Activated CD4-positive, alpha-beta memory T cell treated with anti-CD3 and anti-CD28 coated beads, Interleukin-2, amount 10 ng/mL, durations not matched to agents 7 days and 5 days (primary cell): ENCODE results near the gene PLD1. TPM values are rescaled to one million over a fixed set of nuclear protein-coding genes. Genes with fewer than 3 reads are reported as not detected.

Source experiments
- CTCF ChIA-PET: fragments of 350-600 bp; sonication (Branson Sonifier 250); formaldehyde crosslinking; loops from one replicate; lab custom pipeline; 2021; ENCODE audit warnings: antibody characterized with exemption, inconsistent platforms; lab: Charles Lee
- POLR2A ChIA-PET: fragments of 350-600 bp; sonication (Branson Sonifier 250); formaldehyde crosslinking; loops from one replicate; lab custom pipeline; 2021; ENCODE audit warnings: antibody characterized with exemption; lab: Charles Lee
- DNase-seq: peaks from one replicate; pipeline ENCODE4 v3.0.0-alpha.2; 2020
- H3K27ac Mint-ChIP-seq: one replicate; pipeline ENCODE4 v1.8.0; 2021; ENCODE audit warnings: mild to moderate bottlenecking, mixed read lengths
- H3K27me3 Mint-ChIP-seq: one replicate; pipeline ENCODE4 v1.8.0; 2021; ENCODE audit warnings: mixed read lengths
- H3K36me3 Mint-ChIP-seq: one replicate; pipeline ENCODE4 v1.8.0; 2021; ENCODE audit warnings: low read depth, mixed read lengths
- H3K4me1 Mint-ChIP-seq: one replicate; pipeline ENCODE4 v1.8.0; 2021; ENCODE audit warnings: mixed read lengths
- H3K4me3 Mint-ChIP-seq: one replicate; pipeline ENCODE4 v1.8.0; 2021; ENCODE audit warnings: mild to moderate bottlenecking, mixed read lengths
- H3K9me3 Mint-ChIP-seq: one replicate; pipeline ENCODE4 v1.8.0; 2021; ENCODE audit warnings: mixed read lengths
- total RNA-seq, 2 experiments: library from RNA; stranded (reverse); gene quantifications; one replicate each; pipeline ENCODE4 v1.2.3, GENCODE V29; 2021

PLD1 gene
- total RNA-seq, 2 experiments from 2014 or later = 3.1 to 4.1 TPM

DNA sequence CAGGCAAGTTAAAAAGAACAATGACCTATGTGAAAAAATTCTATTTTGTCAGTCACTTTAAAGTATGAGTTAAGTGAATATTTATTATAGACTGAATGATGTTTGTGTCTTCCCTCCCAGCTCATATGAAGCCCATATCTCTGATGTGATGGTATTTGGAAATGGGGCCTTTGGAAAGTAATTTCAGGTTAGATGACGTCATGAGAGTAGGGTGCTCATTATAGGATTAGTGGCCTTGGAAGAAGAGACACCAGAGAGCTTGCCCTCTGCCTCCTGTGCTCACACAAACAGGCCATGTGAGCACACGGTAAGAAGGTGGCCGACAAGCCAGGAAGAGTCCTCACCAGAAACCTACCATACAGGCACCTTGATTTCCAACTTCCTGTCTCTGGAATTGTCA, 211.3 kb downstream of the PLD1 start:
- no peaks in the 10 kb centered on the region for H3K9me3 Mint-ChIP-seq
- no peak overlapping the region for H3K27ac Mint-ChIP-seq
- no peak for DNase-seq
- no peak overlapping the region for H3K4me3 Mint-ChIP-seq
- H3K27me3 Mint-ChIP-seq = peaks cover 1% of the 10 kb centered on the region
- H3K36me3 Mint-ChIP-seq = no peaks in the 10 kb centered on the region
- ChIA-PET POLR2A (no interaction called here), CTCF (no interaction called here)
- H3K4me1 Mint-ChIP-seq = no peaks in the 10 kb centered on the region

DNA sequence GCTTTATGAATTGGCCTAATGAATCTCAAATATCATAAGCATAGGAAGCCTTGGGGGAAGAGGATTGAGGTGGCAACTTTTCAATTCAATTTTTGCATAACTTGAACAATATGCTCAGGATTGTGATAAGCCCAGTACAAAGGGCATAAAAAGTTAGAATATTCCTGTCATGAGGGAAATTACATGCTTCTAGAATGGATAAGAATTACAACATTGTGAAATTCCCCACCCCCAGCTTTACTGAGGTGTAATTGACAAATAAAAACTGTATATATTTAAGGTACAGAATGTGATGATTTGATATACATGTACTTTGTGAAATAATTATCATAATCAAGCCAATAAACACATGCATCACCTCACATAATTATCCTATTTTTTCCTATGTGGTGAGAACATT, 217.5 kb downstream of the PLD1 start:
- CTCF ChIA-PET = no interaction called here
- POLR2A ChIA-PET = no interaction called here
- no peaks in the 10 kb centered on the region for H3K4me1 Mint-ChIP-seq
- H3K9me3 Mint-ChIP-seq = no peaks in the 10 kb centered on the region
- no peak overlapping the region for H3K27ac Mint-ChIP-seq
- DNase-seq = no peak
- no peaks in the 10 kb centered on the region for H3K36me3 Mint-ChIP-seq
- peaks cover 4% of the 10 kb centered on the region for H3K27me3 Mint-ChIP-seq
- no peak overlapping the region for H3K4me3 Mint-ChIP-seq

DNA sequence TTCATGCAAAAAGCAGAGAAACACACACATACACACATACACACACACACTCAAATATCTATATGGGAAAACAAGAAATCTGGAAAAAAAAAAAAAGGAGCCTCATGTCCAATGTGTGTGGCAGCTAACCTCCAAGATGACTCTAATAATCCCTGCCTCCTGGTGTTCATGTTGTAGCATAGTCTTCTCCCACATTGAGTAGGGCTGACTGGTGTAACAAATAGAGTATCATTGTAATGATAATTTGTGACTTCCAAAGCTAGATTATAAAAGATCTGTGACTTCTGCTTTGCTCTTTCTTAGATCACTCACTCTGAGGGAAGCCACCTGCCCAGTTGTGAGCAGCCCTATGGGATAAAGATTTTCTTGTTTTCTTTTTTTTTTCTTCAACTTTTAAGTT, 219.2 kb downstream of the PLD1 start:
- no peak overlapping the region for H3K4me3 Mint-ChIP-seq
- no peaks in the 10 kb centered on the region for H3K4me1 Mint-ChIP-seq
- ChIA-PET CTCF (no interaction called here), POLR2A (no interaction called here)
- H3K9me3 Mint-ChIP-seq = no peaks in the 10 kb centered on the region
- H3K27me3 Mint-ChIP-seq = peaks cover 9% of the 10 kb centered on the region
- H3K27ac Mint-ChIP-seq = no peak overlapping the region
- H3K36me3 Mint-ChIP-seq = no peaks in the 10 kb centered on the region
- DNase-seq = no peak

DNA sequence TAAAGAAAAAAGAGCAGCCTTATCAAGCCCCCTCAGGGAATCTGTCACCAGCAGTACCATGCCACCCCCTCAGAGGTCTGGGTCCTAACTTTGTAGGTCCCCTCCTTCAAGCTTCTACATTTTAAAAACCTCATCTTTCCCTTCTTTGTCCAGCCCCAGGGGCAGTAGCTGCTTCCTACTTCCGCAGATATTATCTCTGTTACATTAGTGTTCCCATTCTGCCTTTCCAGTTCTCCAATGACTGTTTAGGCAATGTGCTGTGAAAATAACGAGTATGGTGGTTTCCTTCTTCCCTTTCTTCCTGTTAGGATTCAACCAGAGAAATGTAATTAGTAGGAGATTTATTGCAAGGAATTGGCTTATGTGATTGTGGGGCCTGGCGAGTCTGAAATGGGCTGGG, 224.0 kb downstream of the PLD1 start:
- Mint-ChIP-seq H3K9me3 (no peaks in the 10 kb centered on the region), H3K36me3 (no peaks in the 10 kb centered on the region), H3K4me1 (no peaks in the 10 kb centered on the region), H3K27me3 (peaks cover 7% of the 10 kb centered on the region), H3K4me3 (no peak overlapping the region), H3K27ac (no peak overlapping the region)
- no peak for DNase-seq
- POLR2A ChIA-PET = no interaction called here
- CTCF ChIA-PET = no interaction called here

DNA sequence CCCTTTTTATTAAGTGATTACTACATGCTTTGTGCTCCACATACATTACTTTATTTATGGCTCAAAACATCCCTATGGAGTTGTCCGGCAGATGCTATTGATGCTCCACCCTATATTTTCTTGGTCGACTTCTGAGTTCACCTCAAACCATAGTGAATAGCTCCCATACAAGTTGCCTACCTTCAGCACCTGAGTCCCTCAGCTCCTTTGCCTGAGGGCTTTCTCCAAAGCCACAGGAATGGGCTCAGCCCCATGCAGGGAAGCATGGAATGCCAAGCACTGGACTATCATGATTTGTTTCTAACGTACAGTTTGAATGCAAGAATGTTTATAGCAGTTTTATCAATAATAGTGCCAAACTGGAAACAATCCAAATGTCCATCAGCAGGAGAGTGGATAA, 225.2 kb downstream of the PLD1 start:
- Mint-ChIP-seq H3K4me3 (no peak overlapping the region), H3K9me3 (no peaks in the 10 kb centered on the region), H3K27me3 (peaks cover 7% of the 10 kb centered on the region), H3K36me3 (no peaks in the 10 kb centered on the region), H3K4me1 (no peaks in the 10 kb centered on the region), H3K27ac (no peak overlapping the region)
- ChIA-PET POLR2A (no interaction called here), CTCF (no interaction called here)
- no peak for DNase-seq

DNA sequence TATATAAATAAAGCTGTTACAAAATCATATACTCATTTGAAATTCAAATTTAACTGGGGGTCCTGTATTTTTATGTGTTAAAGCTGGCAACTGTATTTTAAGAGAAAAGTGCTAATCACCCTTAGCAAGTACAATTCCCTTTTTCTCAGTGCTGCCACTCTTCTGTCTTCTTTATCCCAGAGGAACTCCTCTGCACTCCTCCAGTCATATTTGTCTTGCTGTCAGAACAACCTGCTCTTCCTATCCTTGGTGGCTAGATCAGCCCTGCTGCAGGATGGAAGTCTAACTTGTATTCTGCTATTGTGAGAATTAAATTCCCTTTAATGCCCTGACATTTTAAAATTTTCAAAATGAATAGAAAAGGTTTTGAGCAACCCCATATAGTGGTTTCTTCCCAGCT, 226.2 kb downstream of the PLD1 start:
- Mint-ChIP-seq H3K36me3 (no peaks in the 10 kb centered on the region), H3K9me3 (no peaks in the 10 kb centered on the region), H3K27me3 (peaks cover 7% of the 10 kb centered on the region), H3K4me1 (no peaks in the 10 kb centered on the region), H3K4me3 (no peak overlapping the region), H3K27ac (no peak overlapping the region)
- CTCF ChIA-PET = no interaction called here
- DNase-seq = no peak
- POLR2A ChIA-PET = no interaction called here

DNA sequence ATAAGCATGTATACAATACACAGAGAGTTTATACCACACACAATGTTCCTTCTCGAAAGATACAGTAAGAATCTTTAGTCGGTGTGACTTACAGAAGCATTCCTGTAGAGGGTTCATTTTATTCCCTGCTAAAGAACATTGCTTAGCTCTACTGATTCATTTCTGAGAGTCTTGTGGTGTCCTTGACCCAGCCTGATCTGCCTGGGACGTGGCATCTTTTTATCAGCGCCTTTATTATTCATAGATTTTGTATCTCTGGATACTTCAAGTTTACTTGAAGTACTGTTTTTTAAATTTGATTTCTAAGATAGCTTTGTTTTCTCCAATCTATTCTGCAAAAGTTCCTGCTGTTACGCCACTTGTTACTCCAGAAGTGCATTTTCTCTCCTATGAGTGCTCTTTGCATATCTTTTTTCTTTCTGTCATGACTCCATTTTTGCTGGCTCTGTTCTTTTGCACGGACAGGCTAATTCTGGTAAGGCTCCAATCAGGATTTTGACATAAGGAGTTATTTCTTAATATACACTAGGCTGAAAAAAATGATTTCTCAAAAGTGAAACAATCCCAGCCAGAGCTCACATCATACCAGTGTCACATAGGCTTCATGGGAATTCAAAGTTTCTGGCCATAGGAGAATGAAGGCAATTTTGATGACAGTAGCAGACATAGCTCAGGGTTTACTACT, 235.6 kb downstream of the PLD1 start:
- no peaks in the 10 kb centered on the region for H3K4me1 Mint-ChIP-seq
- H3K27me3 Mint-ChIP-seq = peaks cover 20% of the 10 kb centered on the region
- H3K4me3 Mint-ChIP-seq = no peak overlapping the region
- POLR2A ChIA-PET = no interaction called here
- H3K9me3 Mint-ChIP-seq = no peaks in the 10 kb centered on the region
- CTCF ChIA-PET = interaction anchor here (0.5 to 1.6 kb wide), 4 partner anchors 9 to 902 kb away, joined by 4 to 7 read pairs (median 4); no protein-coding TSS in a partner anchor
- H3K36me3 Mint-ChIP-seq = no peaks in the 10 kb centered on the region
- DNase-seq = no peak
- no peak overlapping the region for H3K27ac Mint-ChIP-seq

DNA sequence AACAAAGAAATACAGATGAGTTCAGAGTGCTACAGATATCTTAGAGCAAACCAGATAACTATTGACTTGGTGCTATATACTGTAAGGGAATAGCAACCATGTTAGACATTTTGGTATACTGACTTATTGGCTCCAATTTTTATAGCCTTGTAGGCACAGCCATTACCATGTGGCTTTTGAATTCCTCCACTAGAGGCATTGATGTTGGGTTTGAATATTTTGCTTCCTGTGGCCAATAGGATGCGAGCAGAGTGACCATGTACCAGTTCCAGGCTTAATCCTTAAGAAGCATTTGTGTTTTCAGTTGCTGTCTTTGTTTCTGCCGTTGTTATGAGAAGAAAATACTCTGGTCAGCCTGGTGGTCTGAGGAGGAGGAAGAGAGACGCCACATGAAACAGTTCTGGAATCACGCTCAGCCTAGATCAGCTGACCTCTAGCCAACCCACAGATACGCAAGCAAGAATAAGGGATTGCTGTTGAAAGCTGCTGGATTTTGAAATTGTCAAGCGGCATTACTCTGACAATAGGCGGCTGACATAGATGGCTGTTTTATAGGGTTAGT, 240.6 kb downstream of the PLD1 start:
- DNase-seq = no peak
- ChIA-PET POLR2A (interaction anchor here (1.0 kb wide), 1 partner anchor 107 kb away, joined by 3 read pairs; no protein-coding TSS in a partner anchor), CTCF (no interaction called here)
- Mint-ChIP-seq H3K9me3 (no peaks in the 10 kb centered on the region), H3K4me1 (peaks cover 6% of the 10 kb centered on the region), H3K36me3 (no peaks in the 10 kb centered on the region), H3K27me3 (peaks cover 16% of the 10 kb centered on the region), H3K4me3 (no peak overlapping the region), H3K27ac (no peak overlapping the region)

DNA sequence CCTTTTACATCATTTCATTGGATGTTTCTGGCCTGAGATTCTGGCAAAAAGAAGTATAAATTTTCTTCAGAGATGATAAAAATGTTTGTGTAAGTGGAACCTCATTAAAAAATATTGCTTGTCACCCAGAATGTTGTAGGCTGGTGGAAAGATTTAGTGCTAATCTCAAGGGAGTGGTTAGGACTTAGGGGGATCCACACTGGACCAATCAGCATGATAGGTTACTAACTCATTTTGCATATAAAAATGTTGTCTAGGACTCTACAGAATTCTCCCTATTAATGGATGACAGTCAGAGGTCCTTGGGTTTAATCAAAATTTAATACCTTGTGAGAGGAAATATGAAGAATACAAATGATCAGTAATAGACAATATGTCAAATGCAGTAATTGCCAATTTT, 241.5 kb downstream of the PLD1 start:
- ChIA-PET CTCF (interaction anchor here (0.7 kb wide), 1 partner anchor 382 kb away, joined by 3 read pairs; no protein-coding TSS in a partner anchor), POLR2A (no interaction called here)
- Mint-ChIP-seq H3K36me3 (no peaks in the 10 kb centered on the region), H3K4me1 (peaks cover 9% of the 10 kb centered on the region), H3K9me3 (no peaks in the 10 kb centered on the region), H3K4me3 (no peak overlapping the region), H3K27me3 (peaks cover 16% of the 10 kb centered on the region), H3K27ac (no peak overlapping the region)
- no peak for DNase-seq

DNA sequence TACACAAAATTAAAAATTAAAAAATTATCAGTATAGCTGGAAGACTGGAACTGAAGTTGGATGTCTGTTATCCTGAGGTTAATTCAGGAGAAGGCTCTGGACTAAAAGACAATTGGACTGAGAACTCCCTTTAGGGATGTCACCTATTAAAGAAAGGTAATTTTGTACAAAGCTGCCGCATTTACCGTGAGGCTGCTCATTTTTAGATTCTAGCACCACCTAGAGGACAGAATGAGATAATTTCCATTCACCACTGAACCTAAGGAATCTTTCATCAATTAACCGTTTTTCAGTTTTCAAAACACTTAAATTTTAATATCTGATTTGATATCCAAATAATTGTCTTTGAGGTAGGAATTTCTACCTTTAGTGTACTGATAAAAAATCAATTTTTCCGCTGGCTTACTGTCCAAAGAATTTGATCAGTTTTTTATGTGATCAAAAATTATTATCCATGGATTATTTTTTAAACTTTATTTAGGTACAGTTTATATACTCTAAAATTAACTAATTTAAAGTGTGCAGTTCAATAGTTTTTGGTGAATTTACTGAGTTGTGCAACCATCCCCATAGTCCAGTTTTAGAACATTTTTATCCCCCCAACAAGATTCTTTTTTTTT, 243.4 kb downstream of the PLD1 start:
- no peak for DNase-seq
- peaks cover 22% of the 10 kb centered on the region for H3K4me1 Mint-ChIP-seq
- POLR2A ChIA-PET = interaction anchor here (1.2 to 2.1 kb wide), 3 partner anchors 106 to 517 kb away, joined by 4 to 16 read pairs (median 5); partner anchors contain the start of gene TNIK
- H3K9me3 Mint-ChIP-seq = no peaks in the 10 kb centered on the region
- CTCF ChIA-PET = interaction anchor here (0.6 to 3.0 kb wide), 32 partner anchors 8 to 605 kb away, joined by 3 to 40 read pairs (median 3); partner anchors contain the start of gene TNIK
- H3K27me3 Mint-ChIP-seq = peaks cover 12% of the 10 kb centered on the region
- no peak overlapping the region for H3K4me3 Mint-ChIP-seq
- no peak overlapping the region for H3K27ac Mint-ChIP-seq
- peaks cover 3% of the 10 kb centered on the region for H3K36me3 Mint-ChIP-seq

DNA sequence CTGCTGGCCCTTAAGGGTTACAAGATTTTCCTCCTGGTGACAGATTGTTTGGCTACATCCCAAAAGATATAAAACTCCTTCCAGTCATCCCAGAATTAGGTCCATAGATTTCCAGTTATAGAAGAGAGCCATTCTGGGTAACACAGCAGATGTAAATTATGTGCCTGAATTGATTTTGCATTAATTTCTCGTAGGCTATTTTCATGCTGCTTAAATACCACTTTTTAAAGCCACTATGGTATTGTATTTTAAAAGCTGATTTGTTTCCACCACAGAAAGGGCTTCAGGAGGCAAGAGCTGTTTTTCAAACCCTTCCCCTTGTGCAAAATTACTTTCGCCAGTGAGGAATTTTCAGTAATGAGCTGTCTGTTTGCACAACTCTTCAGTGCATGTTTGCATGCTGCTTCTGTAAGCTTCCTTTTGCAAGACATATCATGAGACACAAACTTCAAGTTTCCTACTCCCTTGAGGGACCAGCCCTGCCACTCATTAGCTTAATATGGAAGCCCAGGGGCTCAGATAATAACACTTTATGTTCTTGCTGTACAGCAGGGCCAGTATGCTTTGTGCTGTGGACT, 244.7 kb downstream of the PLD1 start:
- no peak for DNase-seq
- Mint-ChIP-seq H3K4me1 (peaks cover 33% of the 10 kb centered on the region), H3K9me3 (peaks cover 4% of the 10 kb centered on the region), H3K4me3 (no peak overlapping the region), H3K27ac (no peak overlapping the region), H3K36me3 (peaks cover 11% of the 10 kb centered on the region), H3K27me3 (peaks cover 8% of the 10 kb centered on the region)
- ChIA-PET CTCF (interaction anchor here (1.0 to 3.0 kb wide), 17 partner anchors 10 to 604 kb away, joined by 3 to 40 read pairs (median 4); partner anchors contain the start of gene TNIK), POLR2A (interaction anchor here (1.2 to 2.1 kb wide), 3 partner anchors 105 to 516 kb away, joined by 4 to 16 read pairs (median 5); partner anchors contain the start of gene TNIK)

DNA sequence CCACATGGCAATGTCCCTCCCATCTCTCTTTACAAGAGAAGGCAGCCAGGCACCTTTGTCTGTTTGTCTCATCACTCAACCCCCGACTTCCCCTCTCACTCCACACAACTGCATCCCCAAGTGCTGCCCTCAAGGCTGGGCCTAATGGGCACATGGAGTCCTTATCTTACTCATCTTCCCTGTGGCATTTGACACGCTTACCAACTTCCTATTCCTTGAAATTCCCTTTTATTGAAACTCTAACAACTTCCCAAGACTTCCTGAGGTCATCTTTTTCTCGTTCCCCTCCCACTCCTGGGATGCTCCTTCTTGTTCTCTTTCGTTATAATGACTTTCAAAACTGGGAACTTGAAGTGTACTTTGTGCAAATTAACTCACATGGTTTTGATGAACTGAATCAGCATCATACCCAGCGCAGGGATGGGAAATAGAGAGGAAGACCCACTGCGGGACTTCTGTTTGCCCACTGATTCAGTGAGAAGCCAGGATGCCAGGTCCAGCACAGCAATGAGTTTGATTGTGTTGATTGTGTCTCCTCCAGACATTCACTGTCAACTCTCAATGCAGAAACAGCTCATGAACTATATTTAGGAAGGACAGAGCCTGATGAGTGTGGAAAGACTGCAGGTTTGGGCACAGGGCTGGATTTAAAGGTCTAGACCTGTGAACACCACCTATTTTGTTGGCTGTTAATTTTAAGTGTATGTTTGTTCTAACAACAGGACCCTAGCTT, 245.4 kb downstream of the PLD1 start:
- H3K27me3 Mint-ChIP-seq = peaks cover 6% of the 10 kb centered on the region
- no peak overlapping the region for H3K27ac Mint-ChIP-seq
- DNase-seq = no peak
- no peak overlapping the region for H3K4me3 Mint-ChIP-seq
- peaks cover 11% of the 10 kb centered on the region for H3K36me3 Mint-ChIP-seq
- POLR2A ChIA-PET = interaction anchor here (2.1 kb wide), 1 partner anchor 104 kb away, joined by 16 read pairs; the partner anchor contains the start of gene TNIK
- CTCF ChIA-PET = interaction anchor here (1.1 to 3.0 kb wide), 10 partner anchors 10 to 600 kb away, joined by 3 to 40 read pairs (median 8); partner anchors contain the start of gene TNIK
- H3K4me1 Mint-ChIP-seq = peaks cover 37% of the 10 kb centered on the region
- H3K9me3 Mint-ChIP-seq = peaks cover 4% of the 10 kb centered on the region
